Left renal cortex interstitium (tissue), 4 donors: ENCODE data around the gene PRKCH. TPM values are rescaled to one million over a fixed set of nuclear protein-coding genes. Genes with fewer than 3 reads are reported as not detected.

Experiments
- polyA plus RNA-seq, 4 donors: library from polyadenylated mRNA; unstranded; fragments of 120-200 nt; gene quantifications; one replicate each; pipeline ENCODE4 v1.2.1, GENCODE V29; 2013; ENCODE audit not compliant: insufficient read length in 4 of 4

PRKCH gene
- polyA plus RNA-seq, 4 donors: 14.3 to 20.1 (median 16.6) TPM

Other genes with a start within 250 kb of the PRKCH start
- 10 to 100 TPM; 10.9 to 15.1 (median 11.7) TPM for gene TMEM30B, start 40.2 kb upstream of the PRKCH start, polyA plus RNA-seq